Loucy (cell line): ENCODE results near the gene CACNG6.

Experiments
- CTCF ChIP-seq: fragments of 200-600 bp; sonication (generic); conservative IDR thresholded peaks from 2 replicates; pipeline ENCODE4 v1.5.1; 2014; ENCODE audit warnings: mild to moderate bottlenecking, antibody characterized with exemption, low read length
- EZH2phosphoT487 ChIP-seq: fragments of 200-600 bp; IDR thresholded peaks from 2 replicates; pipeline ENCODE4 v1.6.1; 2018; ENCODE audit warnings: antibody characterized with exemption, mild to moderate bottlenecking, moderate library complexity, borderline replicate concordance

- TF ChIP-seq CTCF: no peak
- TF ChIP-seq EZH2phosphoT487: no peak
Observed at GRCh38 chr19:54001496-54001895, 10.1 kb downstream of the CACNG6 start.
